ENCODE results near the gene CELF4.

Gene CELF4

DNA sequence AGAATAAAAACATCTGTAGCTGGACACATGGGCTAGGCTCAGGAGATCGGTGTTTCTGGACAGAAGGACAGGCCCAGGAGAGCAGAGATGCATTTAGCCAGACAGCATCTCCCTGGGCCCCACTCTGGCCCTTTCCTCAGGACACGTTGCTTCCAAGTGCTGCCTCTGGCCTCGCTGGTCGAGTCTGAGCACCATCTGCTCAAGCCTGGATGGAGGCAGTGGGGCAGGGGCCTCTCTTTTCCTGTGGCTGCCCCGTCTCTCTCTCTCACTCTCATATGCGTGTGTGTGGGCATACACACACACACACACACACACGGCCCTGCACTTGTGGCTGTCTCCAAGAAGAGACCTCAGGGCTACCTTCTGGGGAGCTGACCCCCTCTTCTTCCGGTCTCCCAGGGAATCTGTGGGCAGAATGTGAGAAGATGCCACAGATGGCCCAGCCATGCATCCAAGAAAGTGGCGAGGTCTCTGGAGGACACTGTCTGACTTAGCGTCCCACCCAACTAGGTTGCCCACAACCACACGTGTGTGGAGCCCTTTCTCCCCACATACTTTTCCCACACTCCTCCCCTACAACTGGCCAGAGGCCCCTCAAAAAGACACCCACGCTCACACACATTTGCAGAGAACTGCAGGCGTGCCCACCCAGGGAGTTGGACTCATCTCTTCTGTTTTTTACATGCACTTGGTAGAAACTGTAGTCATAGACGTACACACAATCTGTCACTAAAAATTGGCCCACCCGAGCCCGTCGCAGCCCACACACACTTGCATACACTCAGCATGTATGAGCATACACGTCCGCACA lies 19.9 kb downstream of the CELF4 start:
- DNase-seq, result no peak

DNA sequence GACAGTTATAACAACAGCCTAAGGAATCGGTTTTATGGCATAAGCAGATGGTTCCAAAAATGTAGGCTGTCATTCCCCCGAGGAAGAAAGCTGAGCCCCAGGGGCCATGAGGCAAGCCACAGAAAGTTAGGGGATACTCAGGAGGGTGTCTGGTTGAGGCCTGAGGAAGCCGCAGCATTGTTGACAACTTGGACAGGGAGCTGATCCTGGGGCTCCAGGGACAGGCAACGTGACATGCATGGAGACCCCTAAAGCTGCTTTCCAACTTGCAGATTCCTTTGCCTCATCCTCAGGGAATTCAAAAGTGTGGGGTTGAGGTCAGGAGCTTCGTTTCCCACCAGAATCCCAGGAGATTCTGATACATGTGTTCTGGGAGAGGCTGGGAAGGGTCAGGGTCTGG lies 20.9 kb downstream of the CELF4 start:
- no peak for DNase-seq

DNA sequence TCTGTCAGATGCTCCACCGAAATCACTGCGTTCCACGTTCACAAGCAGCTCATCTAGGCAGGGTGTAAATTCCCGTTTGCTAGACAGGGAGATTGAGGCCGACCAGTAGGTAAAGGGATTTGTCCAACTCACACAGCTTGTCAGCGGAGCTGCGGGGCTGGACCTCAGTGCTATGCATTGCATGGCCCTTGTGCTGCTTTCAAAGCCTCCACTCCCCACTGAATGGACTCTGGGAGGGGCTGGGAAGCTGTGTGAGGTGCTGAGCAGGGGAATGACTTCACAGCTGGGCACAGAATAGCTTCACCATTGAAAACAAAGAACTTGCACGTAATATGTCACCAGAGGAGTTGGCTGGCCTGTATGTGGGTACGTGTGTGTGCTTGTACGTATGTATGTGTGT lies 21.4 kb downstream of the CELF4 start:
- no peak for DNase-seq

GRCh38 chr18:37543321-37543720 lies 22.3 kb downstream of the CELF4 start:
- DNase-seq, result no peak

DNA sequence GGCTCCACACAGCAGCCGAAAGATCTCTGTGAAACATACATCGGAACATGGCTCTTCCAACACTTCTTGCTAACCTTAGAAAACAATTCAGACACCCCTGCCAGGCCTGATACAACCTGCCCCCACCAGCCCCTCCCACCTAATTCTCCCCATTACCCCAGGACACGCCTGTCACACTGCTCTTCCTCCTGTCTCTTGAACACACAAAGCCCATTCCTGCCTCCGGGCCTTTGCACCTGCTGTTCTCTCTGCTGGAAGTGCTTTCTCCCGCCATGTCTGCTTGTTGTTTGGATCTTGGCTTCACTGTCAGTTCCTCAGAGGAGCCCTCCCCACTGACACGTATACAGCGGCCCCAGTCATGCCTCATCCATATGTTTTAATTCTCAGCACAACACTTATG lies 24.1 kb downstream of the CELF4 start:
- DNase-seq, result no peak

DNA sequence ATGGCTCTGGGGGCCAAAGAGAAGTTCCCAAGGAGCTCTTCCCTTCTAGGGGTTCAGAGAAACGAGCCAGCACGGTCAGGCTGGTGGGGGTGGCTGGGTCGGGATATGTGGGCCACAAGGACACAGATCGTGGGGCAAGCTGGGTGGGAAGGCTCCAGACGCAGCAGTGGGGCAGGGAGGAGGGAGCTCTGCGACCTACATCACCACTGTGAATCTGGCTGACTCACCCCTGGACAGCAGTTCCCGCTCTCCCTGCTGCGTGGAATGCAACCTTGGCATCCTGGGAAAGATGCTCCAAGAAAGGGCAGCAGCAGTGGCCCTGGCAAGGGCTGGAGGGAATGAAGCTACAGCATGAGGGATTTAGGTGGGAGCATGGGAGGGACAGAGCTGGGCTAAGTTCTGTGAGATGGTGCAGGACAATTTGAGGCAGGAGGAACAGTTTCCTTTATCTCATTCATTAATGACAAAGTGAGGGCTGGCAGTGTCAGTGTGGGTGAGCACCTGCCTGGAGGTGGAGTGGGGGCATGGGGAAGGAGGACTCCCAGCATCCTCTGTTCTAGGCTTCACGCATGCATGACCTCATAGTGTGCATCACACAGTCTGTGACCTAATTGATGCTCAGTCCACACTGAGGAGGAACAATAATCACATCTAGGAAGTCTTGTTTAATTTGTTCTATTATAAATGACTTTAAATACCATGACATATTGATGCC lies 25.0 kb downstream of the CELF4 start:
- no peak for DNase-seq

GRCh38 chr18:37539236-37539635 lies 26.4 kb downstream of the CELF4 start:
- DNase-seq, result no peak

- no peak for DNase-seq
Measured at GRCh38 chr18:37538526-37539205, 26.9 kb downstream of the CELF4 start.

GRCh38 chr18:37537868-37538525 lies 27.6 kb downstream of the CELF4 start:
- DNase-seq, result no peak

DNA sequence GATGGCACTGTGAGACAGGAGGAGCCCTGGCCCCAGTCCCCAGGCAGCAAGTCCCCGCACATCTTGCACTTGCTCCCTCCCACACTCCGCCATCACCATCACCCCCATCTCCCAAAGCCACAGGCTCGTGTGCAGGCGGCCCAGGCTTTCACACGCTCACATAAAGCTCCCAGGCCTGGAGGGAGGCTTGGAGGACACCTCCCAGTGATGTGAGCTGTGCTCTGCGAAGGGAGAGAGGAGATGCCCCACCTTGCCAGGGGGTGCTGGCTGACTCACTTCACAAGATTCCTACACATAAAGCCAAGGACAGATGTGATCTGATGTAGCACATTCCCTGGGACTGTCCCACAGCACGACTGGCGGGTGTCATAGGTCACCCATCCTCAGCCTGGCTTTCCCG lies 28.9 kb downstream of the CELF4 start:
- DNase-seq, result no peak

- DNase-seq, result no peak
Measured at GRCh38 chr18:37535968-37536367, 29.6 kb downstream of the CELF4 start.

- DNase-seq, result no peak
Measured at GRCh38 chr18:37534627-37535026, 31.0 kb downstream of the CELF4 start.

DNA sequence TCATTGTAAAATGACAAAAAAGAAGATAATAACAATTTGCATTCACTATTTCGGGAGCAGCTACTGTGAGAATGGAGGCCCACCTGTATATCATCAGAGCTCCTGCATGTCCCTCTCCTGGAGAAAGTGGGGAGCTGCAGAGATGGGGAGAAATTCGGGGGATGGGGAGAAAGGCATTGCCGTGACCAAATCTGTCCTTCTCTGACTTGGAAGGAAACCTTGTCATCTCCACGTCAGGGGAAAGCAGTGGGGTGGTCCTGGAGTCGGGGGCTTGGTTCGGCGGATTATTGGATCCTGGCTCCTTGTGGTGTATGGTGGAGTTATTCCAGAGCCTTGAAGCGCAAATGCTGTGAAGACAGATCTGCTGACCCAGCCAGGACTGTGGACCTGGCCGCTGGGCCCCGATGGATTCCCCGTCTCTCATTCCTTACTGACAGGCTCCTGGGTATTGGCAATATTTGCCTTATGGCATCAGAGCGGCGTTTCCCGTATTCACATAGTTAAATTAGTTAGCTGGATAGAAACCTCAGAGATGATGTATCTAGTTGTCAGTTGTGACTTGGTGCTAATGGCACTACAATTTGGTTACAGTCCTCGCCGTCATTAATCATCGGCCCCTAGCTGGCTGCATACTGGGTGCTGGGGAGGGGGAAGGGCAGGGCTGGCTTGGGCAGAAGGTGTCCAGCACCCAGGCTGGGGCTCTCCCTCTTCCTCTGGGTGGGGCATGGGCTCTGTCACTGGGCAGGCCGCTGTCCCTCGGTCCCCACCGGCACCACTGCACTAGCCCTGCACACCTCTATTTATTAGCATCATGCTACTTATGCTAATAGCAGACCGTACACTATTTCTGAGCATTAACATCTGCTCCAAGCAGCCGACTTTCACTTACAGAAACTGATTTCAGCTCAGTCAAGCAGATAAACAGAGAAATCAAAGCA lies 31.7 kb downstream of the CELF4 start:
- no peak for DNase-seq

- DNase-seq, result no peak
Measured at GRCh38 chr18:37532917-37533316, 32.7 kb downstream of the CELF4 start.

GRCh38 chr18:37529863-37530262 lies 35.7 kb downstream of the CELF4 start:
- no peak for DNase-seq

DNA sequence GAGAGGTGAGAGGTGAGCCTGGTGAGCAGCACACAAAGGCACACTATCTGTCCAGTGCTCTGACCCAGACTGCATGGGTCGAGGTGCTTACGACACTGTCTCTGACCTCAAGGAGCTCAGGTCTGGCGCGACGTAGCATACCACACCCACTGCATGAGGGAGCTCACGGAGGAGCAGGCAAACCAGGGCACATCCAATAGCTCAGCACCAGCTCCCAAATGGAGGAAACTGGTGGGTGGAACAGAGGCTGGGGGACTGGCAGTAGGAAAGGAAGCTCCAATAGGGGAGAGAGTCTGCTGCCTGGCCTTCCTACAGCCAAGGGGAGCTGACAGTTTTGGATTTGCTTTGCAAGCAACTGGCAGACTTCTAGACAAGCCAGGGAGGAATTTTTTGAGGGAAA lies 36.3 kb downstream of the CELF4 start:
- no peak for DNase-seq

GRCh38 chr18:37527395-37527794 lies 38.2 kb downstream of the CELF4 start:
- DNase-seq, result no peak

- DNase-seq, result no peak
Measured at GRCh38 chr18:37525262-37525585, 40.4 kb downstream of the CELF4 start.

GRCh38 chr18:37524498-37525261 lies 40.9 kb downstream of the CELF4 start:
- DNase-seq, result no peak

DNA sequence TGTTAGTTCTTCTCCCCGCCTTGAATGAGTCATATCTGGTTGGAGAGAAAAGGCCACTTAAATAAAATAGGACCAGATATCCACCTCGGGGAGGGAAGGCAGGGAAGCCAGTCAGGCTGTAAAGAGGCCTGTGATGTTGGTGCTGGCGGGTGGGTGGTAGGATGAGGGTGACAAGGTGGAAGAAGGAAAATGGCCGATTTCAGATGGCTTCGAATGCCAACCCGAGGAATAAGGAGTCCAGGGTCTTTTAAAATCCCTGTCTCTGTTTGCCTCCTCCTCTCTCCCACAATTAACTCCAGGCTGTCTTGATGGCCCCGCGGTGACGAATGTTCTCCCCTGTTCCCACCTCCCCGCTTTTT lies 41.5 kb downstream of the CELF4 start:
- DNase-seq, result no peak

Measured in effector CD4-positive, alpha-beta T cell (primary cell).